PC-3 (cell line): ENCODE data around the gene ALPK1. TPM values are rescaled to one million over a fixed set of nuclear protein-coding genes. Genes with fewer than 3 reads are reported as not detected.

ENCODE experiments used
- ATAC-seq: fragments of 200-7000 bp; cut with Tn5 transposase; 2 replicates; pipeline ENCODE4 v1.9.1; 2020; ENCODE audit warnings: mild to moderate bottlenecking, moderate library complexity
- BruUV-seq: library from RNA; stranded (reverse); fragments of 400-500 nt; replicated peaks from 2 replicates; lab custom pipeline; 2021; lab: Mats Ljungman, UMichigan
- CTCF ChIA-PET: fragments of 300-600 bp; sonication (Branson Sonifier 250); formaldehyde crosslinking; loops from one replicate; lab custom pipeline; 2022; ENCODE audit warnings: antibody characterized with exemption; lab: Charles Lee
- POLR2A ChIA-PET: fragments of 300-600 bp; sonication (Branson Sonifier 250); formaldehyde crosslinking; loops from one replicate; lab custom pipeline; 2022; ENCODE audit warnings: antibody characterized with exemption; ENCODE audit not compliant: unreplicated experiment; lab: Charles Lee
- DNase-seq: peaks from one replicate; pipeline ENCODE4 v3.0.0-alpha.2; 2015
- H2AFZ ChIP-seq: fragments of 300-600 bp; sonication (generic); 2 replicates; pipeline ENCODE4 v1.6.0; 2016; ENCODE audit warnings: antibody characterized with exemption, low read length
- H3F3A ChIP-seq: fragments of 300-600 bp; sonication (generic); one replicate; pipeline ENCODE4 v1.6.0; 2017; ENCODE audit warnings: antibody characterized with exemption, low read length, control low read depth, mild to moderate bottlenecking; ENCODE audit not compliant: unreplicated experiment
- H3K27ac ChIP-seq: fragments of 300-600 bp; sonication (generic); 2 replicates; pipeline ENCODE4 v1.5.1; 2016; ENCODE audit warnings: mild to moderate bottlenecking, low read length
- H3K27me3 ChIP-seq: fragments of 300-600 bp; sonication (generic); 2 replicates; pipeline ENCODE4 v1.6.1; 2016; ENCODE audit warnings: low read length, mixed read lengths
- H3K36me3 ChIP-seq: fragments of 300-600 bp; sonication (generic); 2 replicates; pipeline ENCODE4 v1.6.1; 2016; ENCODE audit warnings: low read depth, mixed run types, low read length, mixed read lengths
- H3K4me1 ChIP-seq: fragments of 300-600 bp; sonication (generic); 2 replicates; pipeline ENCODE4 v1.5.1; 2016; ENCODE audit warnings: low read length; ENCODE audit not compliant: insufficient read depth
- H3K4me2 ChIP-seq: fragments of 300-600 bp; sonication (generic); 2 replicates; pipeline ENCODE4 v1.6.0; 2016; ENCODE audit warnings: low read length
- H3K4me3 ChIP-seq: fragments of 300-600 bp; sonication (generic); 2 replicates; pipeline ENCODE4 v1.5.1; 2016; ENCODE audit warnings: mild to moderate bottlenecking, low read length, mixed read lengths
- H3K79me2 ChIP-seq: fragments of 300-600 bp; sonication (generic); 2 replicates; pipeline ENCODE4 v1.6.1; 2017; ENCODE audit warnings: low read length, mixed read lengths
- H3K9ac ChIP-seq: fragments of 300-600 bp; sonication (generic); 2 replicates; pipeline ENCODE4 v1.6.0; 2016; ENCODE audit warnings: mild to moderate bottlenecking, low read length
- H3K9me2 ChIP-seq: fragments of 300-600 bp; sonication (generic); replicated peaks from 2 replicates; pipeline ENCODE4 v1.6.1; 2016; ENCODE audit warnings: mixed run types, low read length, mixed read lengths
- H3K9me3 ChIP-seq: fragments of 300-600 bp; sonication (generic); 2 replicates; pipeline ENCODE4 v1.6.1; 2016; ENCODE audit warnings: low read length, mixed read lengths
- H4K20me1 ChIP-seq: fragments of 300-600 bp; sonication (generic); 2 replicates; pipeline ENCODE4 v1.6.1; 2016; ENCODE audit warnings: low read length, mixed read lengths
- CTCF ChIP-seq: fragments of 300-600 bp; sonication (generic); conservative IDR thresholded peaks from 2 replicates; pipeline ENCODE4 v1.5.1; 2017; ENCODE audit warnings: antibody characterized with exemption, low read depth, mild to moderate bottlenecking, low read length
- EZH2 ChIP-seq: fragments of 300-600 bp; sonication (generic); IDR thresholded peaks from one replicate; pipeline ENCODE4 v1.6.1; 2017; ENCODE audit warnings: antibody characterized with exemption, mild to moderate bottlenecking, low read length; ENCODE audit not compliant: unreplicated experiment
- EZH2phosphoT487 ChIP-seq: fragments of 300-600 bp; sonication (generic); IDR thresholded peaks from 2 replicates; pipeline ENCODE4 v1.6.1; 2018; ENCODE audit warnings: mild to moderate bottlenecking, antibody characterized with exemption, low read length, borderline replicate concordance
- intact Hi-C: fragments of 100-400 bp; cut with micrococcal nuclease; formaldehyde crosslinking; loops from 2 replicates; pipeline ENCODE4 v1.9.0; 2023
- total RNA-seq: library from RNA; depleted of rRNA; stranded (reverse); fragments of >200 nt; gene quantifications from 2 replicates; pipeline ENCODE4 v1.2.3, GENCODE V29; 2014

Gene ALPK1
- total RNA-seq, 1 experiment from 2014 or later: 4.2 TPM

- H4K20me1 ChIP-seq: no peaks in the 10 kb centered on the region
- no TSS peak for BruUV-seq
- ATAC-seq (no peak), DNase-seq (no peak)
- no peaks in the 10 kb centered on the region for H3K27me3 ChIP-seq
- intact Hi-C loops: no loop called here
- H2AFZ ChIP-seq: no peak overlapping the region
- CTCF ChIA-PET: no interaction called here
- POLR2A ChIA-PET: no interaction called here
- no peaks in the 10 kb centered on the region for H3K9me2 ChIP-seq
- no peaks in the 10 kb centered on the region for H3K4me1 ChIP-seq
- no peaks in the 10 kb centered on the region for H3F3A ChIP-seq
- H3K36me3 ChIP-seq: no peaks in the 10 kb centered on the region
- H3K27ac ChIP-seq: no peak overlapping the region
- no peak overlapping the region for H3K9ac ChIP-seq
- no peak overlapping the region for H3K4me3 ChIP-seq
- TF ChIP-seq EZH2phosphoT487 (no peak), CTCF (no peak), EZH2 (no peak)
- H3K79me2 ChIP-seq: peaks cover 9% of the 10 kb centered on the region; the same call in 1 of the 2 replicates
- H3K9me3 ChIP-seq: no peaks in the 10 kb centered on the region
- H3K4me2 ChIP-seq: no peak overlapping the region
Measured at GRCh38 chr4:112252234-112252633, 44.9 kb upstream of the ALPK1 start.

- H3K79me2 ChIP-seq: no peaks in the 10 kb centered on the region; the same call in 1 of the 2 replicates
- H3K27me3 ChIP-seq: no peaks in the 10 kb centered on the region
- no peaks in the 10 kb centered on the region for H3F3A ChIP-seq
- no peaks in the 10 kb centered on the region for H4K20me1 ChIP-seq
- no peaks in the 10 kb centered on the region for H3K9me3 ChIP-seq
- no peak overlapping the region for H3K9ac ChIP-seq
- TF ChIP-seq EZH2: no peak
- TF ChIP-seq CTCF: no peak
- no peak for TF ChIP-seq EZH2phosphoT487
- no peak overlapping the region for H3K4me2 ChIP-seq
- ATAC-seq (no peak), DNase-seq (no peak)
- intact Hi-C loops: no loop called here
- H3K36me3 ChIP-seq: no peaks in the 10 kb centered on the region
- no peaks in the 10 kb centered on the region for H3K9me2 ChIP-seq
- H2AFZ ChIP-seq: no peak overlapping the region
- BruUV-seq: no TSS peak
- H3K27ac ChIP-seq: no peak overlapping the region
- POLR2A ChIA-PET: no interaction called here
- H3K4me3 ChIP-seq: no peak overlapping the region
- H3K4me1 ChIP-seq: no peaks in the 10 kb centered on the region
- CTCF ChIA-PET: no interaction called here
Measured at GRCh38 chr4:112253382-112254000, 43.7 kb upstream of the ALPK1 start.

GRCh38 chr4:112257098-112257497 lies 40.1 kb upstream of the ALPK1 start:
- Histone ChIP-seq H3K4me2 (no peak overlapping the region), H3K4me1 (no peaks in the 10 kb centered on the region), H4K20me1 (no peaks in the 10 kb centered on the region), H3K9me3 (no peaks in the 10 kb centered on the region), H3K36me3 (peaks cover 3% of the 10 kb centered on the region; the same call in 1 of the 2 replicates), H3K9ac (no peak overlapping the region), H3K4me3 (no peak overlapping the region), H2AFZ (no peak overlapping the region), H3K9me2 (no peaks in the 10 kb centered on the region), H3K27ac (no peak overlapping the region), H3K27me3 (no peaks in the 10 kb centered on the region), H3K79me2 (no peaks in the 10 kb centered on the region), H3F3A (no peaks in the 10 kb centered on the region)
- intact Hi-C loops: no loop called here
- POLR2A ChIA-PET: interaction anchor here (1.0 kb wide), 1 partner anchor 17 kb away, joined by 3 read pairs; no protein-coding TSS in a partner anchor
- DNase-seq: no peak
- CTCF ChIA-PET: no interaction called here
- no TSS peak for BruUV-seq
- TF ChIP-seq EZH2phosphoT487 (no peak), EZH2 (no peak), CTCF (no peak)
- no peak for ATAC-seq
